DND-41 (cell line): ENCODE data around the gene KRTAP13-1.
A peak's percentile ranks its signal among the peaks of the same experiment; 100 is the strongest.

ENCODE experiments used
- EZH2 ChIP-seq: IDR thresholded peaks from 3 replicates; pipeline ENCODE4 v1.6.1; 2012; ENCODE audit warnings: borderline replicate concordance, low read depth, mild to moderate bottlenecking, moderate library complexity, low read length, inconsistent platforms; ENCODE audit not compliant: severe bottlenecking
- TF ChIP-seq, protein P1 (sequence below): IDR thresholded peaks from 2 replicates; pipeline ENCODE4 v1.5.1; 2012; ENCODE audit warnings: borderline replicate concordance, low read length, moderate library complexity, mild to moderate bottlenecking; ENCODE audit not compliant: poor library complexity, severe bottlenecking; ENCODE audit errors: extremely low read depth

- TF ChIP-seq, protein P1, sequence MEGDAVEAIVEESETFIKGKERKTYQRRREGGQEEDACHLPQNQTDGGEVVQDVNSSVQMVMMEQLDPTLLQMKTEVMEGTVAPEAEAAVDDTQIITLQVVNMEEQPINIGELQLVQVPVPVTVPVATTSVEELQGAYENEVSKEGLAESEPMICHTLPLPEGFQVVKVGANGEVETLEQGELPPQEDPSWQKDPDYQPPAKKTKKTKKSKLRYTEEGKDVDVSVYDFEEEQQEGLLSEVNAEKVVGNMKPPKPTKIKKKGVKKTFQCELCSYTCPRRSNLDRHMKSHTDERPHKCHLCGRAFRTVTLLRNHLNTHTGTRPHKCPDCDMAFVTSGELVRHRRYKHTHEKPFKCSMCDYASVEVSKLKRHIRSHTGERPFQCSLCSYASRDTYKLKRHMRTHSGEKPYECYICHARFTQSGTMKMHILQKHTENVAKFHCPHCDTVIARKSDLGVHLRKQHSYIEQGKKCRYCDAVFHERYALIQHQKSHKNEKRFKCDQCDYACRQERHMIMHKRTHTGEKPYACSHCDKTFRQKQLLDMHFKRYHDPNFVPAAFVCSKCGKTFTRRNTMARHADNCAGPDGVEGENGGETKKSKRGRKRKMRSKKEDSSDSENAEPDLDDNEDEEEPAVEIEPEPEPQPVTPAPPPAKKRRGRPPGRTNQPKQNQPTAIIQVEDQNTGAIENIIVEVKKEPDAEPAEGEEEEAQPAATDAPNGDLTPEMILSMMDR: peak; percentile 53
- no peak for TF ChIP-seq EZH2
Observed at GRCh38 chr21:30408782-30409494, 13.1 kb downstream of the KRTAP13-1 start.
